H1 (cell line): ENCODE measurements around the gene SLC35E1. TPM values are rescaled to one million over a fixed set of nuclear protein-coding genes. Genes with fewer than 3 reads are reported as not detected.

Experiments
- ATF2 ChIP-seq: IDR thresholded peaks from 2 replicates; pipeline ENCODE4 v1.6.1; 2012; ENCODE audit warnings: low read length, inconsistent platforms
- CBX5 ChIP-seq: fragments of 300-800, 300-1000 bp; sonication (generic); IDR thresholded peaks from 2 replicates; pipeline ENCODE4 v1.7.1; 2016; ENCODE audit warnings: antibody characterized with exemption, low read length, low read depth
- CTCF ChIP-seq, 3 experiments: IDR thresholded peaks; 1 replicate in 2 of 3; 2 replicates in 1 of 3; pipeline versions ENCODE4 v1.5.1 to v1.6.1; 2011; ENCODE audit warnings: low read length in 3 of 3, mild to moderate bottlenecking in 3 of 3, inconsistent platforms in 2 of 3, low read depth in 1 of 3, moderate library complexity in 1 of 3; ENCODE audit not compliant: insufficient read depth in 1 of 3; ENCODE audit errors: control extremely low read depth in 1 of 3
- EP300 ChIP-seq, 2 experiments: IDR thresholded peaks; 1 replicate in 1 of 2; 2 replicates in 1 of 2; pipeline ENCODE4 v1.6.1; 2011 to 2012; ENCODE audit warnings: low read depth in 2 of 2, low read length in 2 of 2, mild to moderate bottlenecking in 2 of 2, borderline replicate concordance in 1 of 2, inconsistent platforms in 1 of 2, moderate library complexity in 1 of 2
- EZH2 ChIP-seq: fragments of 200-600 bp; sonication (generic); IDR thresholded peaks from 2 replicates; pipeline ENCODE4 v1.7.1; 2012; ENCODE audit warnings: low read depth, mild to moderate bottlenecking, moderate library complexity, low read length, inconsistent platforms; ENCODE audit not compliant: severe bottlenecking
- RNF2 ChIP-seq: fragments of 200-900, 300-1000 bp; sonication (generic); IDR thresholded peaks from 2 replicates; pipeline ENCODE4 v1.7.1; 2016; ENCODE audit warnings: borderline replicate concordance, low read depth, mild to moderate bottlenecking, antibody characterized with exemption, low read length; ENCODE audit not compliant: poor library complexity, severe bottlenecking; ENCODE audit errors: missing control alignments
- SIN3A ChIP-seq, 2 experiments: IDR thresholded peaks in 1 of 2; conservative IDR thresholded peaks in 1 of 2; 2 replicates each; pipeline ENCODE4 v1.6.1; 2011 to 2012; ENCODE audit warnings: low read length in 2 of 2, improper control_type of control experiment in 1 of 2, low read depth in 1 of 2, mild to moderate bottlenecking in 1 of 2
- polyA plus RNA-seq, 7 experiments: library from polyadenylated mRNA; depleted of rRNA in 3 of 7; stranded (reverse) in 5 of 7; unstranded in 2 of 7; fragments of >200 nt in 5 of 7; fragments of 200-250 nt in 2 of 7; gene quantifications; 1 replicate in 5 of 7; 2 replicates in 1 of 7; 4 replicates in 1 of 7; pipeline versions ENCODE4 v1.2.1 to v1.2.3, GENCODE V29; 2011 to 2013; ENCODE audit warnings: missing spikeins in 2 of 7, mixed read lengths in 2 of 7
- total RNA-seq: library from RNA; stranded (reverse); fragmentation: NEBNext Ultra II Directional; extraction: Animal tissue kit (Norgen Biotek cat#: 25700); gene quantifications from 2 replicates; pipeline ENCODE4 v1.2.1, GENCODE V29; 2021

The SLC35E1 gene
- total and polyA plus RNA-seq, 2 of the 8 experiments (the other 6 are each of a cell fraction or from before 2014, with no cell fraction given), result 26.0 to 31.9 TPM

- TF ChIP-seq CBX5, result no peak
- TF ChIP-seq EP300 (IDR thresholded peaks at IDR 0.05; ENCODE audit: borderline replicate concordance in 1 of 2, low read depth in 2 of 2, low read length in 2 of 2), result no peak
- TF ChIP-seq CTCF (IDR thresholded peaks at IDR 0.05; ENCODE audit: control extremely low read depth in 1 of 3, insufficient read depth in 1 of 3, low read depth in 1 of 3, low read length in 3 of 3), result no peak
- TF ChIP-seq EZH2, result no peak
- TF ChIP-seq SIN3A (conservative IDR thresholded peaks at IDR 0.05 in 1 of 2, IDR thresholded peaks at IDR 0.05 in 1 of 2; ENCODE audit: low read depth in 1 of 2, low read length in 2 of 2), result no peak
- TF ChIP-seq ATF2, result no peak
- no peak for TF ChIP-seq RNF2
Measured at GRCh38 chr19:16586991-16587832, 15.0 kb upstream of the SLC35E1 start (continued).
